H1 (cell line): ENCODE data around the gene CADM1. TPM values are rescaled to one million over a fixed set of nuclear protein-coding genes. Genes with fewer than 3 reads are reported as not detected.

Experiments
- CTCF ChIA-PET: fragments of 300-600 bp; sonication (Branson Sonifier 250); formaldehyde crosslinking; loops from one replicate; lab custom pipeline; 2021; ENCODE audit not compliant: partially characterized antibody; lab: Charles Lee
- POLR2A ChIA-PET: fragments of 300-600 bp; sonication (Branson Sonifier 250); formaldehyde crosslinking; loops from one replicate; lab custom pipeline; 2021; ENCODE audit warnings: inconsistent platforms; ENCODE audit not compliant: partially characterized antibody; lab: Charles Lee
- DNase-seq, 2 experiments: peaks; one replicate each; pipeline versions ENCODE4 v3.0.0 to v3.0.0-alpha.2; 2010 to 2022; ENCODE audit warnings: low spot score in 2 of 2, low read depth in 1 of 2, mixed read lengths in 1 of 2
- FAIRE-seq: peaks from 2 replicates; lab custom pipeline; 2011; peaks lifted over from hg19 to GRCh38; lab: Jason Lieb, UNC
- H2AFZ ChIP-seq: 2 replicates; pipeline ENCODE4 v1.8.1; 2012; ENCODE audit warnings: low read length, inconsistent platforms
- H2AK5ac ChIP-seq: 2 replicates; pipeline ENCODE4 v1.6.1; 2013; ENCODE audit warnings: low read depth, low read length
- H2BK120ac ChIP-seq: replicated peaks from 2 replicates; pipeline ENCODE3; 2013; ENCODE audit warnings: low read depth, low read length, inconsistent platforms
- H2BK12ac ChIP-seq: 2 replicates; pipeline ENCODE4 v1.6.1; 2013; ENCODE audit warnings: low read depth, low read length
- H2BK15ac ChIP-seq: 2 replicates; pipeline ENCODE4 v1.6.1; 2013; ENCODE audit warnings: low read length
- H2BK20ac ChIP-seq: 2 replicates; pipeline ENCODE4 v1.6.1; 2013; ENCODE audit warnings: low read length
- H2BK5ac ChIP-seq: 2 replicates; pipeline ENCODE4 v1.6.1; 2013; ENCODE audit warnings: low read depth, low read length
- H3K14ac ChIP-seq: 2 replicates; pipeline ENCODE4 v1.6.1; 2013; ENCODE audit warnings: inconsistent platforms; ENCODE audit not compliant: insufficient read length
- H3K18ac ChIP-seq: 2 replicates; pipeline ENCODE4 v1.6.1; 2013; ENCODE audit warnings: low read length; ENCODE audit errors: extremely low read depth
- H3K23ac ChIP-seq: 2 replicates; pipeline ENCODE4 v1.6.1; 2013; ENCODE audit warnings: inconsistent platforms; ENCODE audit not compliant: insufficient read length
- H3K23me2 ChIP-seq: 2 replicates; pipeline ENCODE4 v1.6.1; 2013; ENCODE audit warnings: low read depth, low read length
- H3K27ac ChIP-seq: 2 replicates; pipeline ENCODE4 v1.6.1; 2011; ENCODE audit warnings: low read depth, low read length, inconsistent platforms
- H3K27me3 ChIP-seq, 4 experiments: replicated peaks in 1 of 4; 1 replicate in 1 of 4; 2 replicates in 3 of 4; pipeline versions ENCODE4 v1.6.1 to v1.8.1; 2011 to 2013; ENCODE audit warnings: low read length in 3 of 4, mild to moderate bottlenecking in 3 of 4, inconsistent platforms in 2 of 4, mixed read lengths in 2 of 4, moderate library complexity in 1 of 4; ENCODE audit not compliant: control insufficient read depth in 3 of 4, insufficient read depth in 3 of 4; ENCODE audit errors: extremely low read depth in 1 of 4
- H3K36me3 ChIP-seq, 4 experiments: 2 replicates each; pipeline versions ENCODE4 v1.6.1 to v1.8.1; 2011 to 2013; ENCODE audit warnings: mild to moderate bottlenecking in 4 of 4, low read length in 3 of 4, moderate library complexity in 2 of 4, control low read depth in 1 of 4, inconsistent platforms in 1 of 4; ENCODE audit not compliant: insufficient read depth in 4 of 4, control insufficient read depth in 2 of 4
- H3K4ac ChIP-seq: replicated peaks from 2 replicates; pipeline ENCODE3; 2013; ENCODE audit warnings: low read length, low read depth, mixed read lengths, inconsistent platforms; ENCODE audit not compliant: insufficient read length
- H3K4me1 ChIP-seq, 4 experiments: replicated peaks in 1 of 4; 1 replicate in 1 of 4; 2 replicates in 3 of 4; pipeline versions ENCODE4 v1.6.1 to v1.8.1; 2011 to 2013; ENCODE audit warnings: low read length in 3 of 4, inconsistent platforms in 2 of 4, mixed read lengths in 1 of 4; ENCODE audit not compliant: insufficient read depth in 4 of 4, control insufficient read depth in 3 of 4
- H3K4me2 ChIP-seq, 2 experiments: 2 replicates each; pipeline versions ENCODE4 v1.6.1 to v1.8.1; 2011 to 2013; ENCODE audit warnings: low read depth in 2 of 2, low read length in 2 of 2, control low read depth in 1 of 2, inconsistent platforms in 1 of 2, mild to moderate bottlenecking in 1 of 2; ENCODE audit not compliant: insufficient read depth in 1 of 2
- H3K4me3 ChIP-seq, 4 experiments: fragments of 200-600, 300-600 bp in 1 of 4; sonication (generic), shearing (Covaris generic), sonication (Bioruptor Twin) in 1 of 4; 2 replicates each; pipeline versions ENCODE4 v1.5.1 to v1.8.1; 2011 to 2016; ENCODE audit warnings: low read length in 4 of 4, low read depth in 3 of 4, control low read depth in 2 of 4, inconsistent platforms in 2 of 4, mild to moderate bottlenecking in 2 of 4, mixed read lengths in 1 of 4, moderate library complexity in 1 of 4; ENCODE audit not compliant: insufficient read depth in 2 of 4; ENCODE audit errors: extremely low read depth in 1 of 4
- H3K56ac ChIP-seq: replicated peaks from 2 replicates; pipeline ENCODE3; 2013; ENCODE audit warnings: low read depth, mild to moderate bottlenecking, mixed read lengths, low read length, inconsistent platforms; ENCODE audit not compliant: insufficient read length
- H3K79me1 ChIP-seq: 2 replicates; pipeline ENCODE4 v1.6.1; 2013; ENCODE audit warnings: low read depth, low read length, control low read depth
- H3K79me2 ChIP-seq, 2 experiments: 2 replicates each; pipeline versions ENCODE4 v1.6.1 to v1.8.1; 2012 to 2013; ENCODE audit warnings: low read length in 2 of 2, mild to moderate bottlenecking in 2 of 2, inconsistent platforms in 1 of 2; ENCODE audit not compliant: insufficient read depth in 2 of 2, control insufficient read depth in 1 of 2
- H3K9ac ChIP-seq, 4 experiments: replicated peaks in 1 of 4; 1 replicate in 1 of 4; 2 replicates in 3 of 4; pipeline versions ENCODE4 v1.6.1 to v1.8.1; 2011 to 2013; ENCODE audit warnings: low read depth in 3 of 4, low read length in 3 of 4, control low read depth in 2 of 4, mild to moderate bottlenecking in 2 of 4, moderate library complexity in 2 of 4, inconsistent platforms in 1 of 4; ENCODE audit errors: extremely low read depth in 1 of 4
- H3K9me3 ChIP-seq, 2 experiments: 2 replicates each; pipeline versions ENCODE4 v1.6.1 to v1.8.1; 2012 to 2013; ENCODE audit warnings: mild to moderate bottlenecking in 2 of 2, moderate library complexity in 2 of 2, control low read depth in 1 of 2, inconsistent platforms in 1 of 2, low read depth in 1 of 2, low read length in 1 of 2, mixed read lengths in 1 of 2; ENCODE audit not compliant: insufficient read depth in 2 of 2
- H4K20me1 ChIP-seq, 2 experiments: replicated peaks in 1 of 2; 2 replicates each; pipeline versions ENCODE3 to v1.8.1; 2011 to 2013; ENCODE audit warnings: inconsistent platforms in 2 of 2, low read length in 2 of 2, mild to moderate bottlenecking in 1 of 2; ENCODE audit not compliant: insufficient read depth in 2 of 2, control insufficient read depth in 1 of 2
- H4K5ac ChIP-seq: 2 replicates; pipeline ENCODE4 v1.6.1; 2013; ENCODE audit warnings: low read length, low read depth, mixed read lengths, inconsistent platforms; ENCODE audit not compliant: insufficient read length
- H4K8ac ChIP-seq: 2 replicates; pipeline ENCODE4 v1.8.0; 2013; ENCODE audit warnings: mild to moderate bottlenecking, moderate library complexity, low read length, inconsistent platforms; ENCODE audit not compliant: insufficient read depth; ENCODE audit errors: extremely low read depth
- H4K91ac ChIP-seq: replicated peaks from 2 replicates; pipeline ENCODE3; 2013; ENCODE audit warnings: low read length, mixed read lengths, inconsistent platforms; ENCODE audit not compliant: insufficient read length
- BCL11A ChIP-seq, 2 experiments: IDR thresholded peaks; one replicate each; pipeline ENCODE4 v1.6.1; 2011; ENCODE audit warnings: low read depth in 2 of 2, low read length in 2 of 2, mild to moderate bottlenecking in 2 of 2
- CBX5 ChIP-seq: fragments of 300-800, 300-1000 bp; sonication (generic); IDR thresholded peaks from 2 replicates; pipeline ENCODE4 v1.7.1; 2016; ENCODE audit warnings: antibody characterized with exemption, low read length, low read depth
- CBX8 ChIP-seq: fragments of 300-800, 300-1000 bp; sonication (generic); IDR thresholded peaks from 2 replicates; pipeline ENCODE4 v1.7.1; 2016; ENCODE audit warnings: low read depth, low read length, borderline replicate concordance
- CREB1 ChIP-seq: IDR thresholded peaks from 2 replicates; pipeline ENCODE4 v1.6.1; 2012; ENCODE audit warnings: inconsistent platforms
- JUN ChIP-seq: IDR thresholded peaks from 2 replicates; pipeline ENCODE4 v1.6.1; 2011; ENCODE audit warnings: low read depth, mild to moderate bottlenecking, improper control_type of control experiment, low read length
- NANOG ChIP-seq: IDR thresholded peaks from 2 replicates; pipeline ENCODE4 v1.6.1; 2011; ENCODE audit warnings: low read length, low read depth, mild to moderate bottlenecking, inconsistent platforms; ENCODE audit not compliant: insufficient read depth, poor library complexity, severe bottlenecking
- RNF2 ChIP-seq: fragments of 200-900, 300-1000 bp; sonication (generic); IDR thresholded peaks from 2 replicates; pipeline ENCODE4 v1.7.1; 2016; ENCODE audit warnings: borderline replicate concordance, low read depth, mild to moderate bottlenecking, antibody characterized with exemption, low read length; ENCODE audit not compliant: poor library complexity, severe bottlenecking; ENCODE audit errors: missing control alignments
- WGBS, 2 experiments: shearing (Covaris generic) in 1 of 2; methylation state at CpG; one replicate each; pipeline versions ENCODE4 v1.1.6 to v1.1.7; 2013 to 2015; ENCODE audit warnings: low lambda C conversion rate in 2 of 2, mixed read lengths in 2 of 2, inconsistent platforms in 1 of 2, low coverage in 1 of 2, missing lambda C conversion rate in 1 of 2; ENCODE audit not compliant: insufficient replicate concordance in 2 of 2, insufficient coverage in 1 of 2, insufficient read length in 1 of 2; ENCODE audit errors: extremely low coverage in 1 of 2, missing lambda C conversion rate in 1 of 2; 5-methylcytosine and 5-hydroxymethylcytosine counted together
- polyA plus RNA-seq, 7 experiments: library from polyadenylated mRNA; depleted of rRNA in 3 of 7; stranded (reverse) in 5 of 7; unstranded in 2 of 7; fragments of >200 nt in 5 of 7; fragments of 200-250 nt in 2 of 7; gene quantifications; 1 replicate in 5 of 7; 2 replicates in 1 of 7; 4 replicates in 1 of 7; pipeline versions ENCODE4 v1.2.1 to v1.2.3, GENCODE V29; 2011 to 2013; ENCODE audit warnings: missing spikeins in 2 of 7, mixed read lengths in 2 of 7
- total RNA-seq: library from RNA; stranded (reverse); fragmentation: NEBNext Ultra II Directional; extraction: Animal tissue kit (Norgen Biotek cat#: 25700); gene quantifications from 2 replicates; pipeline ENCODE4 v1.2.1, GENCODE V29; 2021
- TF ChIP-seq, protein P1 (sequence below): IDR thresholded peaks from 2 replicates; pipeline ENCODE4 v1.6.1; 2011; ENCODE audit warnings: low read length, improper control_type of control experiment

The CADM1 gene
- total and polyA plus RNA-seq, 2 of the 8 experiments (the other 6 are each of a cell fraction or from before 2014, with no cell fraction given), result 8.3 to 25.3 TPM

DNA sequence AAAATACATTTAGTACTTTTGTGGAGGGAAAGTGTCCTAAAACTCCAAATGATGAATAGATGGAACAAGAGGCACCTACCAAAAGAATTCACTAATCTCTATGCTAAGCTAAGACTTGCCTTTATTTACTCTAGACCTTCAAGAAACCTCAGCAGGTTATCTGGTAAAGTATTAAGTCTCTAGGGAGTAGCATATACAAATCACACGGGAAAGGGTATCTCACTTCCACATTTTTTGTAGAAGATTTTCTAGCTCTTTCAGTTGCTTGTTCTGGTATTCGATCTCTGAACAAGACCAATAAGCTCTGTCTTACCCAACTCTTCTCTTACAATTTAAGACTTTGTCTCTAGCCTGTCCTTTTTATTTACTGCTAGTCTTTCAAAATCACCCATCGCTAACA lies 18.1 kb upstream of the CADM1 start:
- no peak overlapping the region for H2BK15ac ChIP-seq
- no peaks in the 10 kb centered on the region for H4K20me1 ChIP-seq
- no peak overlapping the region for H3K27ac ChIP-seq
- POLR2A ChIA-PET, result interaction anchor here (0.6 to 1.2 kb wide), 4 partner anchors 12 to 205 kb away, joined by 3 read pairs; no protein-coding TSS in a partner anchor
- H3K79me1 ChIP-seq, result no peaks in the 10 kb centered on the region
- CTCF ChIA-PET, result interaction anchor here (0.6 to 1.4 kb wide), 8 partner anchors 8 to 292 kb away, joined by 3 to 4 read pairs (median 3); no protein-coding TSS in a partner anchor
- no peak overlapping the region for H3K56ac ChIP-seq
- no peak overlapping the region for H3K18ac ChIP-seq
- peaks cover 0 to 2% (median under 1%) of the 10 kb centered on the region in 4 experiments; a peak in 4 of 7 replicates for H3K4me1 ChIP-seq
- no peak overlapping the region for H3K4ac ChIP-seq
- H2BK20ac ChIP-seq, result no peak overlapping the region
- no peak overlapping the region for H4K8ac ChIP-seq
- H3K23ac ChIP-seq, result no peak overlapping the region
- no peaks in the 10 kb centered on the region for H3K9me3 ChIP-seq
- H4K91ac ChIP-seq, result no peak overlapping the region
- H3K79me2 ChIP-seq, result no peaks in the 10 kb centered on the region
- no peaks in the 10 kb centered on the region; a peak in 1 of 7 replicates for H3K27me3 ChIP-seq
- H3K4me3 ChIP-seq, result no peak overlapping the region
- no peaks in the 10 kb centered on the region for H3K23me2 ChIP-seq
- H2AK5ac ChIP-seq, result no peak overlapping the region
- no peaks in the 10 kb centered on the region for H3K36me3 ChIP-seq
- no peak overlapping the region for H2BK120ac ChIP-seq
- no peak overlapping the region for H2AFZ ChIP-seq
- no peak overlapping the region for H4K5ac ChIP-seq
- H3K9ac ChIP-seq, result no peak overlapping the region
- FAIRE-seq (no peak), DNase-seq (no peak)
- no peak overlapping the region for H2BK5ac ChIP-seq
- no peak overlapping the region for H3K4me2 ChIP-seq
- H2BK12ac ChIP-seq, result no peak overlapping the region
- no peak overlapping the region for H3K14ac ChIP-seq
- TF ChIP-seq CBX5, result no peak
- no peak for TF ChIP-seq JUN
- no peak for TF ChIP-seq RNF2
- no peak for TF ChIP-seq BCL11A (IDR thresholded peaks at IDR 0.05; ENCODE audit: low read depth in 2 of 2, low read length in 2 of 2)
- TF ChIP-seq, protein P1, sequence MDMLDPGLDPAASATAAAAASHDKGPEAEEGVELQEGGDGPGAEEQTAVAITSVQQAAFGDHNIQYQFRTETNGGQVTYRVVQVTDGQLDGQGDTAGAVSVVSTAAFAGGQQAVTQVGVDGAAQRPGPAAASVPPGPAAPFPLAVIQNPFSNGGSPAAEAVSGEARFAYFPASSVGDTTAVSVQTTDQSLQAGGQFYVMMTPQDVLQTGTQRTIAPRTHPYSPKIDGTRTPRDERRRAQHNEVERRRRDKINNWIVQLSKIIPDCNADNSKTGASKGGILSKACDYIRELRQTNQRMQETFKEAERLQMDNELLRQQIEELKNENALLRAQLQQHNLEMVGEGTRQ, result no peak
- TF ChIP-seq NANOG, result no peak
- TF ChIP-seq CREB1, result no peak
- TF ChIP-seq CBX8, result no peak
- WGBS, 2 experiments, result 88% methylated on average over 3 of the region's 3 CpGs; no CpG with 5 or more reads in 1 of the 2 experiments
